Lower leg skin (tissue), 4 donors: ENCODE measurements around the gene PRKCQ. TPM values are rescaled to one million over a fixed set of nuclear protein-coding genes. Genes with fewer than 3 reads are reported as not detected.

ENCODE experiments used
- DNase-seq, 2 donors: peaks; one replicate each; pipeline ENCODE4 v3.0.0-alpha.2; 2019; ENCODE audit warnings: low spot score in 2 of 2
- H3K4me3 ChIP-seq: fragments of 200-600 bp; sonication (generic); 2 replicates; pipeline ENCODE4 v1.5.1; 2017; ENCODE audit warnings: mild to moderate bottlenecking, low read depth; ENCODE audit not compliant: poor library complexity, severe bottlenecking
- CTCF ChIP-seq, 3 donors: fragments of 450-650 bp; IDR thresholded peaks; one replicate each; pipeline ENCODE4 v1.5.1; 2016; ENCODE audit warnings: antibody characterized with exemption in 3 of 3, mild to moderate bottlenecking in 3 of 3, moderate library complexity in 2 of 3
- POLR2A ChIP-seq, 2 donors: fragments of 450-650 bp; IDR thresholded peaks; one replicate each; pipeline ENCODE4 v1.6.1; 2016 to 2017; ENCODE audit warnings: antibody characterized with exemption in 2 of 2, mild to moderate bottlenecking in 1 of 2, moderate library complexity in 1 of 2
- WGBS, 2 donors: methylation state at CpG; one replicate each; pipeline ENCODE4 v1.1.5; 2018; 5-methylcytosine and 5-hydroxymethylcytosine counted together
- intact Hi-C: fragments of 100-400 bp; cut with DNase I; formaldehyde crosslinking; loops from one replicate; pipeline ENCODE4 v1.15.0; 2023; ENCODE audit warnings: low total_unique reads
- total RNA-seq, 4 donors: library from RNA; depleted of rRNA; stranded (reverse); fragments of >200 nt; gene quantifications; one replicate each; pipeline ENCODE4 v1.1.0, GENCODE V29; 2016

Gene PRKCQ
- total RNA-seq, 4 donors from 2014 or later = 0.06 to 0.17 TPM; not detected in 2

DNA sequence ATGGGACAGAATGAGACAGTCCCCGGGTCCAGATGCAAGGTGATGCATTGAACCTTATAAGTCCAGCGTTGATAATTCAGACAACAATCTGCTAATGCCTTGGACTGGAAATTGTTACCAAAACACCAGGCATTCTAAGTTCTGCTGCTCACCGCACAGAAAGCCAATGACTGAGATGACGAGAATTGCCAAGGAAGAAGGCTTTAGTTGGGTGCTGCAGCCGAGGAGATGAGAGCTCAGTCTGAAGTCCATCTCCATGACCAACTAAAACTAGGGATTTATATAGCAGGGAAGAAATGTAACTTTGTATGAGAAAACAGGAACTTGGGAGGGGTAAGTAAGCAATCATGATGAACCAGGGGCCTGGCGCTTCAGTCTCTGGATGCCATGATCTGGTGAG, 68.7 kb downstream of the PRKCQ start:
- 93 to 97% methylated on average over 6 of the region's 6 CpGs for WGBS, 2 donors
- no peak for DNase-seq
- intact Hi-C loops = no loop called here
- no peak overlapping the region for H3K4me3 ChIP-seq
- TF ChIP-seq POLR2A (IDR thresholded peaks at IDR 0.05) = no peak
- TF ChIP-seq CTCF (IDR thresholded peaks at IDR 0.05) = no peak

GRCh38 chr10:6507311-6507710, 72.8 kb downstream of the PRKCQ start:
- WGBS, 2 donors = 81 to 86% methylated on average over 5 of the region's 5 CpGs
- TF ChIP-seq CTCF (IDR thresholded peaks at IDR 0.05) (no peak), POLR2A (IDR thresholded peaks at IDR 0.05) (no peak)
- DNase-seq = no peak
- no peak overlapping the region for H3K4me3 ChIP-seq
- intact Hi-C loops = no loop called here

DNA sequence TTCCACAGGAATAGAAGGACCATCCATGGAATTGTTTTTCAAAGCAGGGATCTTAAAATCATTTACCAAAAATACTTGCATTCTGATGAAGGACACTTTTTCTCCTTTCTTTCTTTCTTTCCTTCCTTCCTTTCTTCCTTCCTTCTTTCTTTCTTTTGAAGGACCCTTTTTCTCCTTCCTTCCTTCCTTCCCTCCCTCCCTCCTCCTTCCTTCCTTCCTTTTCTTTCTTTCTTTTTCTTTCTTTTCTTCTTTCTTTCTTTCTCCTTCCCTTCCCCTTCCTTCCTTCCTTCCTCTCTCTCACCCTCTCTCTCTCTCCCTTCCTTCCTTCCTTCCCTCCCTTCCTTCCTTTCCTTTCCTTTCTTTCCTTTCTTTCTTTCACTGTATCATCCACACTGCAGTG, 74.8 kb downstream of the PRKCQ start:
- H3K4me3 ChIP-seq = no peak overlapping the region
- intact Hi-C loops = no loop called here
- TF ChIP-seq CTCF (IDR thresholded peaks at IDR 0.05) = no peak
- TF ChIP-seq POLR2A (IDR thresholded peaks at IDR 0.05) = no peak
- no peak for DNase-seq

- TF ChIP-seq POLR2A (IDR thresholded peaks at IDR 0.05) = no peak
- no peak for TF ChIP-seq CTCF (IDR thresholded peaks at IDR 0.05)
- DNase-seq = no peak
- no peak overlapping the region for H3K4me3 ChIP-seq
- intact Hi-C loops = no loop called here
- 31 to 42% methylated on average over 1 of the region's 1 CpG for whole genome bisulfite sequencing, 2 donors
These were observed 75.8 kb downstream of the PRKCQ start for GRCh38 chr10:6504296-6504695.

DNA sequence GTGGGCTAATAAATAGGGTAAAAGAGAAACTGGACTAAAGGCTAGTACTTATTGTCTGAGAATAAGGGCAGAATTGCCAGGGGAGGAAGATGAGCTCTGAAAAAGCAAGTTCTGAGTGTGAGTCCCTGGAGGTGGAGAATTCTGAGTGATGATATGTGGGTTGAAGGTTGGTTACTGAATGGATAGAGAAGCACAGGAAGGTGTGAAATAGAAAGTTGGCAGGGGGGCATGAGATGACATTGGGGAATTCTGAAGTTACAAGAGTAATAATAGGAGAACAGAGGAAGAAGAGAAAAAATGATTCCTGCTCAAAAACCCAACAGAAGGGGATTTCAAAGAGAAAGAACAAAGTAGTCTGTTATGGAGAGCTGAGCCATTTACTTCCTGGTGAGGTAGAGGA, 76.9 kb downstream of the PRKCQ start:
- TF ChIP-seq POLR2A (IDR thresholded peaks at IDR 0.05) (no peak), CTCF (IDR thresholded peaks at IDR 0.05) (no peak)
- no peak overlapping the region for H3K4me3 ChIP-seq
- DNase-seq = no peak
- intact Hi-C loops = no loop called here

DNA sequence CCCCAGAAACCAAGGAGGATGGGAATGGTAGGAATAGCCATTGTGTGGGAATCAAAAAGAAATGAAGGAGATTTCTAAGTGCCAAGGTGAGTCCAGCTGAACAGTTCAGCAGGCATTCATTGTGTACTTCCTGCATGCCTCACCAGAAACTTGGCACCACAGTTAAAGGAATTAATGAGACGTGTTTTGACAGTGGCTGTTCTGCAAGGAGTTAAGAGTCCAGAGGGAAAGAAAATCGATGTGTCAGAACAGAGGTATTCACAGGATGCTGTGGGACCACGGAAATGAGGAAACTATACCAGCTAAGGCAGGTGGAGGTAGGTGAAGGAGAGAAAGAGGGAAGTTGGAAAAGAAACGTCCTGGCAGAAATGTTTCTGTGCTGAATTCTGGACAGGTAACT, 78.1 kb downstream of the PRKCQ start:
- 27 to 28% methylated on average over 4 of the region's 4 CpGs for WGBS, 2 donors
- H3K4me3 ChIP-seq = no peak overlapping the region
- DNase-seq = no peak
- no peak for TF ChIP-seq POLR2A (IDR thresholded peaks at IDR 0.05)
- no peak for TF ChIP-seq CTCF (IDR thresholded peaks at IDR 0.05)
- intact Hi-C loops = no loop called here
